HG03460 (cell line): ENCODE measurements around the gene TIMP3.
"Not testable (repeated sequence)": the region's sequence is repeated elsewhere in the genome, so short reads cannot be mapped to it uniquely, and the experiment has no call there.

Experiments used
- ATAC-seq: cut with Tn5 transposase; IDR thresholded peaks from one replicate; pipeline ENCODE4 v1.9.1; 2021; ENCODE audit not compliant: unreplicated experiment

The TIMP3 gene

GRCh38 chr22:32801537-32802236, at the start of gene TIMP3:
TIMP3 (plus strand) TSS chr22:32801705; CDS start chr22:32802002, 297 bp downstream.
- no peak for ATAC-seq

GRCh38 chr22:32752326-32752725, 49.2 kb upstream of the TIMP3 start:
- ATAC-seq, result no peak

- ATAC-seq, result no peak
Measured at GRCh38 chr22:32752816-32753520, 48.5 kb upstream of the TIMP3 start.

- ATAC-seq, result no peak
Measured at GRCh38 chr22:32753591-32753990, 47.9 kb upstream of the TIMP3 start.

GRCh38 chr22:32754413-32755041, 47.0 kb upstream of the TIMP3 start:
- ATAC-seq, result no peak

GRCh38 chr22:32757086-32757762, 44.3 kb upstream of the TIMP3 start:
- not testable (repeated sequence) for ATAC-seq

GRCh38 chr22:32758866-32759385, 42.6 kb upstream of the TIMP3 start:
- no peak for ATAC-seq

- ATAC-seq, result no peak
Measured at GRCh38 chr22:32760396-32760795, 41.1 kb upstream of the TIMP3 start.

GRCh38 chr22:32760815-32761214, 40.7 kb upstream of the TIMP3 start:
- no peak for ATAC-seq

GRCh38 chr22:32761251-32761903, 40.1 kb upstream of the TIMP3 start:
- no peak for ATAC-seq

GRCh38 chr22:32764330-32765131, 37.0 kb upstream of the TIMP3 start:
- ATAC-seq, result no peak

GRCh38 chr22:32765132-32765618, 36.3 kb upstream of the TIMP3 start:
- ATAC-seq, result no peak

- ATAC-seq, result no peak
Measured at GRCh38 chr22:32771756-32772155, 29.7 kb upstream of the TIMP3 start.

GRCh38 chr22:32775957-32776356, 25.5 kb upstream of the TIMP3 start:
- ATAC-seq, result no peak

GRCh38 chr22:32776397-32776796, 25.1 kb upstream of the TIMP3 start:
- no peak for ATAC-seq

GRCh38 chr22:32776802-32777201, 24.7 kb upstream of the TIMP3 start:
- ATAC-seq, result no peak

GRCh38 chr22:32777987-32778386, 23.5 kb upstream of the TIMP3 start:
- no peak for ATAC-seq

- ATAC-seq, result no peak
Measured at GRCh38 chr22:32780726-32781310, 20.7 kb upstream of the TIMP3 start.

GRCh38 chr22:32781695-32782094, 19.8 kb upstream of the TIMP3 start:
- no peak for ATAC-seq
